Mucosa of descending colon (tissue), 3 donors: Measurements from ENCODE around the gene EHHADH. TPM values are rescaled to one million over a fixed set of nuclear protein-coding genes. Genes with fewer than 3 reads are reported as not detected.

Experiments
- ATAC-seq: fragments of 200-7000 bp; cut with Tn5 transposase; one replicate; pipeline ENCODE4 v1.9.1; 2020; ENCODE audit warnings: mild to moderate bottlenecking, moderate library complexity
- DNase-seq, 3 donors: peaks; one replicate each; pipeline ENCODE4 v3.0.0-alpha.2; 2020
- H3K36me3 ChIP-seq: fragments of 200-600 bp; one replicate; pipeline ENCODE4 v1.8.0; 2021; ENCODE audit warnings: low read depth, mild to moderate bottlenecking
- H3K4me1 ChIP-seq: fragments of 200-600 bp; one replicate; pipeline ENCODE4 v1.8.0; 2021; ENCODE audit warnings: low read depth, mild to moderate bottlenecking
- H3K4me3 ChIP-seq: fragments of 200-600 bp; one replicate; pipeline ENCODE4 v1.8.0; 2021; ENCODE audit warnings: mild to moderate bottlenecking
- H3K9me3 ChIP-seq: fragments of 200-600 bp; one replicate; pipeline ENCODE4 v1.8.0; 2021; ENCODE audit warnings: mild to moderate bottlenecking
- CTCF ChIP-seq: fragments of 200-600 bp; IDR thresholded peaks from one replicate; pipeline ENCODE4 v1.8.0; 2022; ENCODE audit warnings: antibody characterized with exemption, mild to moderate bottlenecking
- intact Hi-C, 2 donors: fragments of 100-400 bp; cut with DNase I in 1 of 2; cut with micrococcal nuclease in 1 of 2; formaldehyde crosslinking; loops; one replicate each; pipeline versions ENCODE4 v1.11.0 to v1.11.1; 2022; cut with DNase I, micrococcal nuclease
- microRNA-seq: library from miRNA; unstranded; fragments of <30 nt; microRNA quantifications from one replicate; pipeline ENCODE4, GENCODE V29; 2019
- total RNA-seq, 3 donors: library from RNA; stranded (reverse); fragmentation: NEBNext Ultra II Directional in 2 of 3; extraction: Animal tissue kit (Norgen Biotek cat#: 25700) in 2 of 3; gene quantifications; one replicate each; pipeline versions ENCODE4 v1.2.1 to v1.2.4, GENCODE V29; 2021 to 2023
- donor health status: DM: no; HTN: no; CAD: no; lungs with moderate emphysema.
- donor health status: DM: no; HTN: no; CAD: no.
- donor health status: DM: no; HTN: yes; CAD: no.

The EHHADH gene
- total RNA-seq, 3 donors from 2014 or later = 18.3 to 33.2 (median 29.0) TPM

- Histone ChIP-seq H3K36me3 (no peaks in the 10 kb centered on the region), H3K4me3 (no peak overlapping the region), H3K9me3 (no peaks in the 10 kb centered on the region), H3K4me1 (no peaks in the 10 kb centered on the region)
- intact Hi-C loops = no loop called here
- no peak for DNase-seq
- no peak for ATAC-seq
- TF ChIP-seq CTCF = no peak
Measured at GRCh38 chr3:185151101-185151963, 102.5 kb downstream of the EHHADH start.

- intact Hi-C loops = no loop called here
- DNase-seq (no peak), ATAC-seq (no peak)
- Histone ChIP-seq H3K36me3 (no peaks in the 10 kb centered on the region), H3K4me3 (no peak overlapping the region), H3K4me1 (no peaks in the 10 kb centered on the region), H3K9me3 (no peaks in the 10 kb centered on the region)
- TF ChIP-seq CTCF = no peak
Measured at GRCh38 chr3:185150561-185150960, 103.3 kb downstream of the EHHADH start.

- H3K4me3 ChIP-seq = no peak overlapping the region
- no peak for TF ChIP-seq CTCF
- no peaks in the 10 kb centered on the region for H3K9me3 ChIP-seq
- H3K36me3 ChIP-seq = no peaks in the 10 kb centered on the region
- H3K4me1 ChIP-seq = no peaks in the 10 kb centered on the region
- DNase-seq (no peak), ATAC-seq (no peak)
- intact Hi-C loops = no loop called here
Measured at GRCh38 chr3:185149591-185149990, 104.3 kb downstream of the EHHADH start.

GRCh38 chr3:185145511-185145910 is 108.3 kb downstream of the EHHADH start:
- Histone ChIP-seq H3K9me3 (no peaks in the 10 kb centered on the region), H3K36me3 (no peaks in the 10 kb centered on the region), H3K4me1 (no peaks in the 10 kb centered on the region), H3K4me3 (no peak overlapping the region)
- no peak for TF ChIP-seq CTCF
- intact Hi-C loops = no loop called here
- DNase-seq (no peak), ATAC-seq (no peak)

GRCh38 chr3:185144784-185145183 is 109.1 kb downstream of the EHHADH start:
- no peak for TF ChIP-seq CTCF
- ATAC-seq = no peak
- H3K36me3 ChIP-seq = no peaks in the 10 kb centered on the region
- H3K4me1 ChIP-seq = no peaks in the 10 kb centered on the region
- H3K9me3 ChIP-seq = no peaks in the 10 kb centered on the region
- intact Hi-C loops = no loop called here
- DNase-seq = no peak
- no peak overlapping the region for H3K4me3 ChIP-seq

Small RNA genes within 50 kb of the gene (microRNA-seq; reads per million reads assigned to microRNA genes)
- gene MIR5588 = 0.70 reads per million

Other genes with a start within 250 kb of the EHHADH start
- gene C3orf70, start 101.0 kb downstream of the EHHADH start, total RNA-seq = 10 to 100 TPM; 15.1 to 32.7 (median 16.9) TPM
- gene MAP3K13, start 109.1 kb upstream of the EHHADH start, total RNA-seq = 10 to 100 TPM; 36.4 to 61.0 (median 45.9) TPM
- 10 to 100 TPM; 13.1 to 14.4 (median 14.4) TPM for gene TMEM41A, start 245.0 kb upstream of the EHHADH start, total RNA-seq